ENCODE data around the gene LRRTM3.

The LRRTM3 gene

DNA sequence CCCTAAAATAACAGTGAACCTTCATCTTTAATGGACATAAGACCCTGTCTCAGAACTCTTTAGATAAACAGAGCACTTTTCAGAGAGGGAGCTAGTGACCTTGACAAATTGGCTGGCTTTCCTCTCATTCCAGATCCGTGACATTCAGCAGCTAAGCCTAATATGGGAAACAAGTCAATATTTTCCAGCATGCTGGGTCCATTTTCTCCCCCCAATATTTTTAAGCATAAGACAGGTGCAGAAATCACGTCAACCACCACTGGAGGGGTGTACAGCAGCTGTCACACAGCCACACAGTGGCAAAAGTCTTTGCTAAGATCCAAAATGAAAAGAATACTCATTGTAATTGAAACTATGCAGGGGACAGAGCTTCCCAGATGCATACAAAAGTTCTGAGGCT is 26.1 kb downstream of the LRRTM3 start:
- no peaks in the 10 kb centered on the region for H3K9me2 ChIP-seq (replicated peaks; ENCODE audit: insufficient read depth, low read length)
- H3K4me1 ChIP-seq (ENCODE audit: low read length): no peaks in the 10 kb centered on the region
- no peaks in the 10 kb centered on the region for H3K9me3 ChIP-seq (replicated peaks; ENCODE audit: insufficient read depth, low read length)

DNA sequence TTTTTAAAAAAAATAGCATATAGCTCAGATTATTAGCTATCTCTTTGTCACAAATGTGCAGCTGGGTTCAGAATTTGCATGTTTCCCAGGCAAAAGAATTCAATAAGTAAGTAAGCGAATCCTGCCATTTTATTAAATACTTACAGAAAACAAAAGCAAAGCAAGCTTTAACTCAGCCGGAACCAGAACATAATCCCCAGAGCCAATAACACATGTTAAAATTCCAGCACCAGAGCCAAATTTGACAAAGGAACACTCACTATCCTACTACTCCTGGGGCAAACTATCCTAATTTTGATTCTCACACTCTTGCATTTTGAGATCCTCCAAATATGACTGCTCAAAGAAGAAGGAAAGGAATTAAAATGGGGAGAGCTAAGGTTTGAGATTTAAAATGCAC is 32.6 kb downstream of the LRRTM3 start:
- Histone ChIP-seq H3K4me1 (ENCODE audit: low read length) (no peaks in the 10 kb centered on the region), H3K4me3 (ENCODE audit: low read length) (no peak overlapping the region), H3F3A (ENCODE audit: insufficient read depth, low read length) (no peaks in the 10 kb centered on the region), H3K9me2 (replicated peaks; ENCODE audit: insufficient read depth, low read length) (no peaks in the 10 kb centered on the region), H2AFZ (ENCODE audit: low read length) (no peak overlapping the region), H3K9me3 (replicated peaks; ENCODE audit: insufficient read depth, low read length) (no peaks in the 10 kb centered on the region), H3K9ac (ENCODE audit: low read length) (no peak overlapping the region), H4K20me1 (ENCODE audit: insufficient read depth, low read length) (no peaks in the 10 kb centered on the region), H3K4me2 (ENCODE audit: low read depth, low read length) (no peak overlapping the region), H3K27ac (ENCODE audit: low read length) (no peak overlapping the region), H3K36me3 (replicated peaks; ENCODE audit: insufficient read depth, low read length) (no peaks in the 10 kb centered on the region), H3K79me2 (ENCODE audit: low read length) (no peaks in the 10 kb centered on the region), H3K27me3 (replicated peaks; ENCODE audit: insufficient read depth, low read length) (no peaks in the 10 kb centered on the region)
- DNase-seq: no peak
- TF ChIP-seq, protein P1, sequence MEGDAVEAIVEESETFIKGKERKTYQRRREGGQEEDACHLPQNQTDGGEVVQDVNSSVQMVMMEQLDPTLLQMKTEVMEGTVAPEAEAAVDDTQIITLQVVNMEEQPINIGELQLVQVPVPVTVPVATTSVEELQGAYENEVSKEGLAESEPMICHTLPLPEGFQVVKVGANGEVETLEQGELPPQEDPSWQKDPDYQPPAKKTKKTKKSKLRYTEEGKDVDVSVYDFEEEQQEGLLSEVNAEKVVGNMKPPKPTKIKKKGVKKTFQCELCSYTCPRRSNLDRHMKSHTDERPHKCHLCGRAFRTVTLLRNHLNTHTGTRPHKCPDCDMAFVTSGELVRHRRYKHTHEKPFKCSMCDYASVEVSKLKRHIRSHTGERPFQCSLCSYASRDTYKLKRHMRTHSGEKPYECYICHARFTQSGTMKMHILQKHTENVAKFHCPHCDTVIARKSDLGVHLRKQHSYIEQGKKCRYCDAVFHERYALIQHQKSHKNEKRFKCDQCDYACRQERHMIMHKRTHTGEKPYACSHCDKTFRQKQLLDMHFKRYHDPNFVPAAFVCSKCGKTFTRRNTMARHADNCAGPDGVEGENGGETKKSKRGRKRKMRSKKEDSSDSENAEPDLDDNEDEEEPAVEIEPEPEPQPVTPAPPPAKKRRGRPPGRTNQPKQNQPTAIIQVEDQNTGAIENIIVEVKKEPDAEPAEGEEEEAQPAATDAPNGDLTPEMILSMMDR (IDR thresholded peaks at IDR 0.05; ENCODE audit: low read length): no peak
- no peak for TF ChIP-seq EZH2 (optimal IDR thresholded peaks at IDR 0.05; ENCODE audit: low read depth, low read length)
- no peak for TF ChIP-seq EZH2phosphoT487 (IDR thresholded peaks at IDR 0.05; ENCODE audit: low read length)

More for the DNA sequence above, 26.1 kb downstream of the LRRTM3 start:
- DNase-seq: no peak
- Histone ChIP-seq H3K9ac (ENCODE audit: low read length) (no peak overlapping the region), H3K79me2 (ENCODE audit: low read length) (no peaks in the 10 kb centered on the region), H3F3A (ENCODE audit: insufficient read depth, low read length) (no peaks in the 10 kb centered on the region), H3K4me2 (ENCODE audit: low read depth, low read length) (no peak overlapping the region), H2AFZ (ENCODE audit: low read length) (no peak overlapping the region), H3K27ac (ENCODE audit: low read length) (no peak overlapping the region), H4K20me1 (ENCODE audit: insufficient read depth, low read length) (no peaks in the 10 kb centered on the region), H3K27me3 (replicated peaks; ENCODE audit: insufficient read depth, low read length) (no peaks in the 10 kb centered on the region), H3K36me3 (replicated peaks; ENCODE audit: insufficient read depth, low read length) (no peaks in the 10 kb centered on the region), H3K4me3 (ENCODE audit: low read length) (no peak overlapping the region)
- TF ChIP-seq EZH2 (optimal IDR thresholded peaks at IDR 0.05; ENCODE audit: low read depth, low read length): no peak
- no peak for TF ChIP-seq EZH2phosphoT487 (IDR thresholded peaks at IDR 0.05; ENCODE audit: low read length)
- TF ChIP-seq, protein P1 (IDR thresholded peaks at IDR 0.05; ENCODE audit: low read length): no peak

DNA sequence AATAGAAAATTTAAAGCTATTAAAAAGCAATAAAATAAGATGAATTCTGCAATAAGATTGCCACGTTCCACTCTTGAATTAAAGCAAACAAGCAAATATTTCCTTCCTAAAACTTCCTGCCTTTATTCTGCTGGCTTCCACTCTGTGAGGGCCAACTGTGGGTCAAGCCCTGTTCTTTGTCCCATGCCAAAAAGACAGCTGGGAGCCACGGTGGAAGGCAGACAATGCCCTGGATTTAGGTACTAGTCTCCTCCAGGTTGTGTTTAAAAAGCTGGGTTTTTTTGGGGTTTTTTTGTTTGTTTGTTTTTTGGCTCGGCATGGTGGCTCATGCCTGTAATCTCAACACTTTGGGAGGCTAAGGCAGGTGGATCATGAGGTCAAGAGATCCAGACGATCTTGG is 39.1 kb downstream of the LRRTM3 start:
- H4K20me1 ChIP-seq (ENCODE audit: insufficient read depth, low read length): no peaks in the 10 kb centered on the region
- no peaks in the 10 kb centered on the region for H3K4me1 ChIP-seq (ENCODE audit: low read length)

More for the DNA sequence above, 39.1 kb downstream of the LRRTM3 start:
- no peak for DNase-seq
- H3K9me2 ChIP-seq (replicated peaks; ENCODE audit: insufficient read depth, low read length): no peaks in the 10 kb centered on the region
- H3K27ac ChIP-seq (ENCODE audit: low read length): no peak overlapping the region
- H3K36me3 ChIP-seq (replicated peaks; ENCODE audit: insufficient read depth, low read length): no peaks in the 10 kb centered on the region
- H3K4me3 ChIP-seq (ENCODE audit: low read length): no peak overlapping the region
- no peaks in the 10 kb centered on the region for H3K27me3 ChIP-seq (replicated peaks; ENCODE audit: insufficient read depth, low read length)
- no peaks in the 10 kb centered on the region for H3K9me3 ChIP-seq (replicated peaks; ENCODE audit: insufficient read depth, low read length)
- H3K9ac ChIP-seq (ENCODE audit: low read length): no peak overlapping the region
- H2AFZ ChIP-seq (ENCODE audit: low read length): no peak overlapping the region
- no peaks in the 10 kb centered on the region for H3F3A ChIP-seq (ENCODE audit: insufficient read depth, low read length)
- TF ChIP-seq, protein P1 (IDR thresholded peaks at IDR 0.05; ENCODE audit: low read length): no peak
- TF ChIP-seq EZH2phosphoT487 (IDR thresholded peaks at IDR 0.05; ENCODE audit: low read length) (no peak), EZH2 (optimal IDR thresholded peaks at IDR 0.05; ENCODE audit: low read depth, low read length) (no peak)
- H3K79me2 ChIP-seq (ENCODE audit: low read length): no peaks in the 10 kb centered on the region
- no peak overlapping the region for H3K4me2 ChIP-seq (ENCODE audit: low read depth, low read length)

All from MM.1S (cell line).